HepG2 (cell line): ENCODE results near the gene TRIM37.

Experiments
- CBX2 ChIP-seq, 2 experiments: fragments of 200-600 bp in 1 of 2; sonication (generic); formaldehyde crosslinking in 1 of 2; IDR thresholded peaks; 2 replicates each; pipeline versions ENCODE4 v1.7.0 to v1.8.1; 2018 to 2022; ENCODE audit warnings: low read depth in 2 of 2, low read length in 1 of 2, mild to moderate bottlenecking in 1 of 2, missing genetic modification reagents in 1 of 2
- CREB1 ChIP-seq, 2 experiments: fragments of 450-650 bp in 1 of 2; IDR thresholded peaks; 2 replicates each; pipeline ENCODE4 v1.6.1; 2016 to 2017; ENCODE audit warnings: control low read depth in 1 of 2, mild to moderate bottlenecking in 1 of 2, missing compliant biosample characterization in 1 of 2, missing genetic modification characterization in 1 of 2
- LBX2 ChIP-seq: sonication (generic); formaldehyde crosslinking; IDR thresholded peaks from 2 replicates; pipeline ENCODE4 v1.5.0; 2020; ENCODE audit warnings: missing genetic modification reagents, mild to moderate bottlenecking, borderline replicate concordance
- MAFK ChIP-seq, 2 experiments: IDR thresholded peaks in 1 of 2; conservative IDR thresholded peaks in 1 of 2; 2 replicates each; pipeline ENCODE4 v1.6.1; 2011; ENCODE audit warnings: improper control_type of control experiment in 2 of 2, low read length in 2 of 2
- NR2C2 ChIP-seq: sonication (generic); formaldehyde crosslinking; IDR thresholded peaks from 2 replicates; pipeline ENCODE4 v1.4.0; 2020; ENCODE audit warnings: missing genetic modification reagents, mild to moderate bottlenecking, moderate library complexity, borderline replicate concordance
- POLR2A ChIP-seq, 2 experiments: IDR thresholded peaks; 2 replicates each; pipeline ENCODE4 v1.6.1; 2011; ENCODE audit warnings: low read depth in 2 of 2, low read length in 2 of 2, mild to moderate bottlenecking in 1 of 2, moderate library complexity in 1 of 2; ENCODE audit not compliant: insufficient read depth in 1 of 2
- RBM39 ChIP-seq: fragments of 200-400 bp; formaldehyde crosslinking; IDR thresholded peaks from one replicate; pipeline ENCODE4 v1.6.1; 2018; ENCODE audit warnings: antibody characterized with exemption, mild to moderate bottlenecking, low read depth, low read length; ENCODE audit not compliant: poor library complexity, severe bottlenecking
- SCMH1 ChIP-seq: sonication (generic); formaldehyde crosslinking; IDR thresholded peaks from 2 replicates; pipeline ENCODE4 v1.9.0; 2021; ENCODE audit warnings: missing genetic modification reagents, mild to moderate bottlenecking, borderline replicate concordance
- THRA ChIP-seq: sonication (generic); formaldehyde crosslinking; IDR thresholded peaks from 2 replicates; pipeline ENCODE4 v1.4.0; 2020; ENCODE audit warnings: missing genetic modification reagents, borderline replicate concordance
- ZNF331 ChIP-seq: sonication (generic); formaldehyde crosslinking; IDR thresholded peaks from 2 replicates; pipeline ENCODE4 v1.4.0; 2020; ENCODE audit warnings: missing genetic modification reagents
- TF ChIP-seq, protein P1 (sequence below): sonication (generic); formaldehyde crosslinking; IDR thresholded peaks from 2 replicates; pipeline ENCODE4 v1.4.0; 2020; ENCODE audit warnings: missing genetic modification reagents

GRCh38 chr17:59101178-59101577 is 5.5 kb downstream of the TRIM37 start:
- TF ChIP-seq POLR2A (IDR thresholded peaks at IDR 0.05; ENCODE audit: insufficient read depth in 1 of 2, low read depth in 2 of 2, low read length in 2 of 2) = no peak
- TF ChIP-seq CREB1 (IDR thresholded peaks at IDR 0.05) = no peak
- TF ChIP-seq CREB1 (CRISPR knock-in tag; IDR thresholded peaks at IDR 0.05) = no peak
- no peak for TF ChIP-seq LBX2 (CRISPR knock-in tag)
- no peak for TF ChIP-seq MAFK (conservative IDR thresholded peaks at IDR 0.05 in 1 of 2, IDR thresholded peaks at IDR 0.05 in 1 of 2; ENCODE audit: low read length in 2 of 2)
- TF ChIP-seq RBM39 = no peak
- no peak for TF ChIP-seq ZNF331 (CRISPR knock-in tag)
- TF ChIP-seq NR2C2 (CRISPR knock-in tag) = no peak
- TF ChIP-seq THRA (CRISPR knock-in tag) = no peak
- TF ChIP-seq SCMH1 = no peak
- no peak for TF ChIP-seq CBX2 (IDR thresholded peaks at IDR 0.05; ENCODE audit: low read depth, low read length)
- TF ChIP-seq CBX2 (CRISPR knock-in tag; IDR thresholded peaks at IDR 0.05; ENCODE audit: low read depth) = no peak
- TF ChIP-seq, protein P1, sequence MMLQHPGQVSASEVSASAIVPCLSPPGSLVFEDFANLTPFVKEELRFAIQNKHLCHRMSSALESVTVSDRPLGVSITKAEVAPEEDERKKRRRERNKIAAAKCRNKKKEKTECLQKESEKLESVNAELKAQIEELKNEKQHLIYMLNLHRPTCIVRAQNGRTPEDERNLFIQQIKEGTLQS (CRISPR knock-in tag) = no peak
